Measurements from ENCODE around the gene ADRB2.
"Not testable (repeated sequence)": the region's sequence is repeated elsewhere in the genome, so short reads cannot be mapped to it uniquely, and the experiment has no call there.

Gene ADRB2

GRCh38 chr5:148856009-148856367 is 29.6 kb downstream of the ADRB2 start:
- no peak for DNase-seq (ENCODE audit: low read depth)

GRCh38 chr5:148856424-148856823 is 30.0 kb downstream of the ADRB2 start:
- no peak for DNase-seq (ENCODE audit: low read depth)

DNA sequence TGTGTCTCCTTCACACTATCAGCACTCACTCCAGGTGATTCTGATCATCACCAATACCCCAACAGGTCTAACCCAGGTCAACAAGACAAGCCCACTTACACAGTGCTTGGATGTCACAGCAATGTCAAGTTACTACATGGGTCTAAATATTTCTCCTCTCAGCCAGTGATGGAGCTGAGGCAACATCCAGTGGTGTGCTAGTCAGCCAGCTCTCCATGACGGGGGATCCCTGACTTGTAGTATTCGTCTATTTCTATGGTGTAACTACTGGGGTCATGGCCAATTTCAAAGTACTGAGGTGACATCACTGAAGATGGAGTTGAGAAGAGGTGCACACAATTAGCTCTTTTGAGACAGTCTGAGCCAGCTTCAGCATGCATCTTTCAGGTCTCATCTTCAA is 31.1 kb downstream of the ADRB2 start:
- DNase-seq (ENCODE audit: low read depth), result no peak

DNA sequence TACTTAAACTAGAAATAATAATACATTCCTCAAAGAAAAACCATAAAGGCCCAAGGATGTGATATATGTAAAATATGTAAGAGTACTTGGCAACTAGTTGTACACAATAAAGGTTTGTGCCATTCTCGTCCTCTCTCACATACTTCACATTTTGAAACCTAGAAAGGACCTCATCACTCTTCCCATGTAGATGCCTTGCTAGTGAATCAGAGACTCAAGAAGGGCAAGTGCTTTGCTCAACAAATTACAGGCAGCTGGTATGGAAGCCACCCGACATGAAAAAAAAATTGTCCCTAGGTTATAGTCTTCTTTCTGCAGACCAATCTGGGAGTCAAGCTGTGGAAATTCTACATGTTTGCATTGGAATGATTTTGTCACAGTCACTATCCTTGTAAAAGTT is 31.7 kb downstream of the ADRB2 start:
- no peak for DNase-seq (ENCODE audit: low read depth)

DNA sequence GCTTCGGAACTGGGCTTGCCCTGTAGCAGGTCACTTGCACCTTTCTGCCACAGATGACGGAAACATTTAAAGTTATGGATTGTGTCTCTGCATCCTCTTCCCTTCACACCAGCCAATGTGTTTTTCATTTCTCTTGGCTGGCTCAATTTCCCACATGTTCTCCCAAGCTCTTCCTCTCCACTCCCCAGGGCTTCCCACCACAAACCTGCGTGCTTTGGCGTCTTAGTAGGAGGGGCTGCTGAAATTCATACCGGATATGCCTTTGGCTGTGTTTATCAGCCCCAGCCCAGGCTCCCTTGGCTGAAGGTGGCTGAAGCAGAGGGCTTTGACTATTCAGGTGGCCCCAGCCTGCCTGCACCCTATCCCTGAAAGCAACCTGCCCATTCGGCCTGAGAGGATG is 32.1 kb downstream of the ADRB2 start:
- no peak for DNase-seq (ENCODE audit: low read depth)

DNA sequence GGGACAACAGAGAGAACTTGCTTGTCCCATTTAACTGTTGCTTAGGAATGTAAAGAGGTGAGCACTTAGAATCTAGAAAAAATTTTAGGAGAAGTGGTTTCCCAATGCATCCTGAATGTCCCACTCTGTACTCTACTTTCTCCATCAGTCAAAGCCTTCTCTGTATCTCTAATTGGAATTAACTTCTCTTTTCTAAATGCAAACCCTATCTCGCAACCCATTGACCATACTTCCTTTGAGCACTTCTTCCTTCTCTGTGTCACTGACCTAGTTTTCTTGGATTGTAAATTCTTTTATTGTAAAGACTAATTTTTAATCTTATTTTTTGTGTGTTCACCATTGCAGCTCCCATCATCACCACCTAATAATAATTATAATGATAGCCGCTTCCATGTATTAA is 33.3 kb downstream of the ADRB2 start:
- DNase-seq (ENCODE audit: low read depth), result no peak

- DNase-seq (ENCODE audit: low read depth), result no peak
Measured at GRCh38 chr5:148860599-148860998, 34.2 kb downstream of the ADRB2 start.

DNA sequence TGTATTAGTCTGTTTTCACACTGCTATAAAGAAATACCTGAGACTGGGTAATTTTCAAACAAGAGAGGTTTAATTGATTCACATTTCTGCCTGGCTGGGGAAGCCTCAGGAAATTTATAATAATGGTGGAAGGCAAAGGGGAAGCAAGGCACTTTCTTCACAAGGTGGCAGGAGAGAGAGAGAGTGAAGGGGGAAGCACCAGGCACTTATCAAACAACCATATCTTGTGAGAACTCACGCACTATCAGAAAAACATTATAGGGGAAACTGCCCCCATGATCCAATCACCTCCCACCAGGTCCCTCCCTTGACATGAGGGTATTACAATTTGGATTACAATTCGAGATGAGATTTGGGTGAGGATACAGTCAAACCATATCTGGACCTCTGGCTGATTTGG is 34.7 kb downstream of the ADRB2 start:
- DNase-seq (ENCODE audit: low read depth), result no peak

DNA sequence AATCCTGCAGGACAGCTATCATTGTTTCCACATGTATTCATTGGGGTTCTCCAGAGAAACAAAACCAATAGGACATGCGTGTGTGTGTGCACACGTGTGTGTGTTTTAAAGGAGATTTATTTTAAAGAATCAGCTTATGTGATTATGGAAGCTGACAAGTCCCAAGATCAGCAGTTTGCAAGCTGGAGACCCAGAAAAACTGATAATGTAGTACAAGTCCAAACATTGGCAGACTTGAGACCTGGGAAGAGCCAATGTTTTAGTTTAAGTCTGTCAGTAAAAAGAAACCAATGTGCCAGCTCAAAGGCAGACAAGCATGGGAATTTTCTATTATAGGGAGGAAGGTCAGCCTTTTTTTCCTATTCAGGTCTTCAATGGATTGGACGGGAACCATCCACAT is 35.3 kb downstream of the ADRB2 start:
- no peak for DNase-seq (ENCODE audit: low read depth)

GRCh38 chr5:148864113-148864841 is 37.9 kb downstream of the ADRB2 start:
- no peak for DNase-seq (ENCODE audit: low read depth)

DNA sequence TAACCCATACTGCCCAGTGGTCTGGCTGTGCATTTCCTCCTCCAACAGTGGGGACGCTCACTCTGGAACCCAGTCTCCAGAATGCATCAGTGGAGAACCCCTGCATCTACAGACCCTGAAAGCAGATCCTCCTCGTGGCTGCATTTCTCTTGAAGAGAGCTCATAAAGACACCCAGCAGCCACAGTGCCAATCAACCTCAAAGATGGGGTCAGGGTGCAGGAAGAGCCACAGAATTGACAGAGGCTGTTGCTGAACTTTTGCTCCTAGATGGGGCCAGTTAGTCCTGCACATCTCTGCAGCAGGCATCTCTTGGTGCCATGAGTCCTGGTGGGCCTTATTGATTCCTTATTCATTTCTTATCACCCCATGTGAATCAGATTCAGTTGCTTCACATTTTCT is 39.6 kb downstream of the ADRB2 start:
- DNase-seq (ENCODE audit: low read depth), result no peak

- no peak for DNase-seq (ENCODE audit: low read depth)
Measured at GRCh38 chr5:148873120-148873519, 46.7 kb downstream of the ADRB2 start.

GRCh38 chr5:148873690-148874485 is 47.5 kb downstream of the ADRB2 start:
- no peak for DNase-seq (ENCODE audit: low read depth)

DNA sequence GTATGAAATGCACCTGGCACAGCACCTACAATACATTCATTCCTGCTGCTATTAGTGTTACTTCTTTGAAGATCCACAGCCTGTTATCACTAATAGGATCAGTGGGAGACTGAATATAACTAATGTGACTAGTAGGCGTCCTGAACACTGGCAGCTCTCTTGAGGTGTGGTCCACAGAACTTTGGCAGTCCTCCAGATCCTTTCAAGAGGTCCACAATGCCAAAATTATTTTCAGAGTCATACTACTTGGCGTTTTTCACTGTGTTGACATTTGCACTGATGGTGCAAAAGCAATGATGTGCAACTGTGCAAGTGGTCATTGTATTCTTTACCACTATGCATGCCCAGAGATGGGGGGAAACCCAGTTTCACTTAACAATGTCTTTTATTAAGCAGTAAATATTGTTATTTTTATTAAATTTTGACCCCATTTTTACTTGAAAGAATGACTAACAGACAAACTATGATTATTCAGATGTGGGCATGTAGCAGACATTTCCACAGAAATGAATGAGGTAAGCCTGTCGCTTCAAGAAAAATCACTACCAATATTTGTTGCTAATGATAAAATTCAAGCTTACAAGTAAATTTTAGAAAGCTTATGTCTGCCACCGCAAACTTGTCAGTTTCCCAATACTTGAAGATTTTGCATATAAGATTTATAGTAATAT is 48.9 kb downstream of the ADRB2 start:
- no peak for DNase-seq (ENCODE audit: low read depth)

DNA sequence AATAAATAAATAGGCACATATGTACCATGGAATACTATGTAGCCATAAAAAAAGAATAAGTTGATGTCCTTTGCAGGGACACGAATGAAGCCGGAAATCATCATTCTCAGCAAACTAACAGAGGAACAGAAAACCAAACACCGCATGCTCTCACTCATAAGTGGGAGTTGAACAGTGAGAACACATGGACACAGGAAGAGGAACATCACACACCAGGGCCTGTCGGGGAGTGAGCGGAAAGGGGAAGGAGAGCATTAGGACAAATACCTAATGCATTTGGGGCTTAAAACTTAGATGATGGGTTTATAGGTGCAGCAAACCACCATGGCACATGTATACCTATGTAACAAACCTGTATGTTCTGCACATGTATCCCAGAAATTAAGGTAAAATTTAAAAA is 51.0 kb downstream of the ADRB2 start:
- not testable (repeated sequence) for DNase-seq (ENCODE audit: low read depth)

Data from stimulated activated CD8-positive, alpha-beta memory T cell treated with anti-CD3 and anti-CD28 coated beads, Interleukin-12 subunit alpha, Interleukin-12 subunit beta, amount 100 ng/mL, for 1 hour (primary cell).